ENCODE data around the gene APH1B.

DNA sequence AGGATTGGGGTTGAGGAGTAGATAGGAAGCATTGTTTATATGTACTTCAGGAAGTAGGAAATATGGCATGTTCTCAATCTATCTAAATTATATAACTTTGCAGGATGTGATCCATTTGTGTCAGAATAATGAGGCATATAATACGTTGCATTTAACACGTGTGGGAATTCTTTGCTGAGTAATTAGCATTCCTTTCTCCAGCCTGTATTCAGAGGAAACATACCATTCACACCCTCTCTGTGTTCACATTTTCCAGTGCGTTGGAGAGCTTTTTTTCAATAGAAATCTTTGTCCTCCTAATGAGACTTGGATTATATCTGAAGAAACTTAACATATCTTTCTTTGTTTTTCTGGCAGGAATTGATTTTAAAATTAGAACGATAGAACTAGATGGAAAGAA, 33.0 kb upstream of the APH1B start:
- TF ChIP-seq, protein P1, sequence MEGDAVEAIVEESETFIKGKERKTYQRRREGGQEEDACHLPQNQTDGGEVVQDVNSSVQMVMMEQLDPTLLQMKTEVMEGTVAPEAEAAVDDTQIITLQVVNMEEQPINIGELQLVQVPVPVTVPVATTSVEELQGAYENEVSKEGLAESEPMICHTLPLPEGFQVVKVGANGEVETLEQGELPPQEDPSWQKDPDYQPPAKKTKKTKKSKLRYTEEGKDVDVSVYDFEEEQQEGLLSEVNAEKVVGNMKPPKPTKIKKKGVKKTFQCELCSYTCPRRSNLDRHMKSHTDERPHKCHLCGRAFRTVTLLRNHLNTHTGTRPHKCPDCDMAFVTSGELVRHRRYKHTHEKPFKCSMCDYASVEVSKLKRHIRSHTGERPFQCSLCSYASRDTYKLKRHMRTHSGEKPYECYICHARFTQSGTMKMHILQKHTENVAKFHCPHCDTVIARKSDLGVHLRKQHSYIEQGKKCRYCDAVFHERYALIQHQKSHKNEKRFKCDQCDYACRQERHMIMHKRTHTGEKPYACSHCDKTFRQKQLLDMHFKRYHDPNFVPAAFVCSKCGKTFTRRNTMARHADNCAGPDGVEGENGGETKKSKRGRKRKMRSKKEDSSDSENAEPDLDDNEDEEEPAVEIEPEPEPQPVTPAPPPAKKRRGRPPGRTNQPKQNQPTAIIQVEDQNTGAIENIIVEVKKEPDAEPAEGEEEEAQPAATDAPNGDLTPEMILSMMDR (IDR thresholded peaks at IDR 0.05), result no peak
- TF ChIP-seq POLR2A (IDR thresholded peaks at IDR 0.05) (no peak), EP300 (IDR thresholded peaks at IDR 0.05) (no peak)

Data from ovary (tissue), 3 donors.